Measurements from ENCODE around the gene EXTL1. TPM values are rescaled to one million over a fixed set of nuclear protein-coding genes. Genes with fewer than 3 reads are reported as not detected.

The EXTL1 gene
- total and polyA plus RNA-seq, 10 of the 15 experiments (the other 5 are each of a cell fraction or from before 2014, with no cell fraction given): not detected

DNA sequence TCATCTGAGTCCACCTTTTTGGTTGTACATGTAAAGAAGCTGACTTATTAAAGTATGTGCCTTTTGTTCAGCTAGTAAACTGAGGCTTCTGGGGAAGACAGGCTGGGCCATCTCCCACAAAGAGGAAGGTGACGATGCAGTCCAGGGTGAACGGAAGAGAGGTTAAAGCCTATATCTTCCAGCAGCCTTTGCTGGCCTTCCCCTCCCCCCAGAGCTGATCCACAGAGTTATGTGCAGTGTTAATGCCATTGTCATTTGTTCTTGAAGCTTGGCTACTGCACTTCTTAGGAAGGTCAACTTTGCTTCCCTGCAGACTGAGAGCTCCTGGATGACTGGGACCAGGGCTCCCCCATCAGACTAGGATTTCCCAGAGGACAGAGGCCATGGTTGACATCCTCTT, 22.2 kb downstream of the EXTL1 start:
- Histone ChIP-seq H3K9ac (ENCODE audit: control insufficient read depth, insufficient read depth, low read length) (no peak overlapping the region), H3K4me1 (ENCODE audit: control insufficient read depth, insufficient read depth, low read length) (no peaks in the 10 kb centered on the region), H3K9me3 (replicated peaks; ENCODE audit: control insufficient read depth, insufficient read depth, low read length) (no peaks in the 10 kb centered on the region), H3K4me3 (no peak overlapping the region), H3K36me3 (ENCODE audit: control insufficient read depth in 2 of 2, insufficient read depth in 2 of 2, low read length in 1 of 2) (no peaks in the 10 kb centered on the region), H3K27me3 (replicated peaks in 1 of 2; ENCODE audit: control insufficient read depth in 2 of 2, insufficient read depth in 2 of 2, low read length in 1 of 2) (peaks cover 13 to 14% of the 10 kb centered on the region in 2 experiments), H4K20me1 (ENCODE audit: control insufficient read depth, insufficient read depth) (no peaks in the 10 kb centered on the region), H3K27ac (ENCODE audit: control insufficient read depth, insufficient read depth) (no peak overlapping the region), H2AFZ (ENCODE audit: control insufficient read depth, low read depth, low read length) (no peak overlapping the region), H3K4me2 (ENCODE audit: control insufficient read depth, insufficient read depth) (no peak overlapping the region), H3K79me2 (ENCODE audit: control insufficient read depth, insufficient read depth, low read length) (no peaks in the 10 kb centered on the region)
- TF ChIP-seq GATAD2B (conservative IDR thresholded peaks at IDR 0.05; ENCODE audit: low read depth) (no peak), PML (IDR thresholded peaks at IDR 0.05; ENCODE audit: low read length) (no peak), CBFB (IDR thresholded peaks at IDR 0.05; ENCODE audit: low read depth) (no peak), IKZF2 (IDR thresholded peaks at IDR 0.05) (no peak), FOXK2 (IDR thresholded peaks at IDR 0.05) (no peak), MTA2 (IDR thresholded peaks at IDR 0.05; ENCODE audit: low read depth) (no peak), NR2C1 (IDR thresholded peaks at IDR 0.05) (no peak), YBX1 (IDR thresholded peaks at IDR 0.05) (no peak), NKRF (conservative IDR thresholded peaks at IDR 0.05) (no peak), CHD2 (IDR thresholded peaks at IDR 0.05; ENCODE audit: borderline replicate concordance, low read depth, low read length) (no peak), MXI1 (IDR thresholded peaks at IDR 0.05; ENCODE audit: low read depth, low read length) (no peak), ZNF384 (IDR thresholded peaks at IDR 0.05; ENCODE audit: borderline replicate concordance, low read depth, low read length) (no peak), HDAC6 (IDR thresholded peaks at IDR 0.05; ENCODE audit: unreplicated experiment) (no peak)
- DNase-seq (ENCODE audit: low read depth, low spot score) (no peak), FAIRE-seq (no peak), ATAC-seq (no peak)
- in situ Hi-C loops (cut with MboI) (no loop called here), intact Hi-C loops (cut with micrococcal nuclease; ENCODE audit: unreplicated experiment) (no loop called here)
- ChIA-PET RAD21 (ENCODE audit: unreplicated experiment) (no interaction called here), POLR2A (no interaction called here), CTCF (interaction anchor here (0.7 to 1.4 kb wide), 3 partner anchors 11 to 101 kb away, joined by 3 read pairs; no protein-coding TSS in a partner anchor), SMC1A (ENCODE audit: uncharacterized antibody, unreplicated experiment) (interaction anchor here (0.6 to 1.9 kb wide), 2 partner anchors 14 to 242 kb away, joined by 3 to 5 read pairs; no protein-coding TSS in a partner anchor)
- WGBS (ENCODE audit: insufficient coverage, insufficient replicate concordance, low lambda C conversion rate, missing lambda C conversion rate): 8% methylated on average over 2 of the region's 2 CpGs
- no TSS peak for BruUV-seq (replicated peaks)

All from GM12878 (cell line).